ENCODE measurements around the gene SLC26A6. TPM values are rescaled to one million over a fixed set of nuclear protein-coding genes. Genes with fewer than 3 reads are reported as not detected.

Gene SLC26A6
- total and polyA plus RNA-seq, 2 of the 13 experiments (the other 11 are each of a cell fraction or from before 2014, with no cell fraction given) = 40.7 to 184 TPM

DNA sequence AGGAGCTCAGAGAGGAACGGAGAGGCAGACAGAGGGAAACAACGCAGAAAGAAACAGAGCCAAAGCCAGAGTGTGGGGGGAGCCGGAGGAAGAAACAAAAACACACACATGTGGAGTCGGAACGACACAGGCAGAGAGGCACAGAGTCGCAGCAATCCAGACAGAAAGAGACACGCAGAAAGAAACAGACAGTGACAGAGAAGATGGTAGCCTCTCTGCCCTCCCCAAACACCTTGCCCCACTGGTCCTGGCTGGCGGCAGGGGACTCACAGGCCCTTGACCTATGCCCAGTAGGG lies 48.7 kb upstream of the SLC26A6 start (continued):
- TF ChIP-seq ASH2L (IDR thresholded peaks at IDR 0.05; ENCODE audit: insufficient read length, low read depth, low read length) = no peak
- TF ChIP-seq ZNF383 (CRISPR knock-in tag; IDR thresholded peaks at IDR 0.05; ENCODE audit: borderline replicate concordance) = no peak
- TF ChIP-seq, protein P1, sequence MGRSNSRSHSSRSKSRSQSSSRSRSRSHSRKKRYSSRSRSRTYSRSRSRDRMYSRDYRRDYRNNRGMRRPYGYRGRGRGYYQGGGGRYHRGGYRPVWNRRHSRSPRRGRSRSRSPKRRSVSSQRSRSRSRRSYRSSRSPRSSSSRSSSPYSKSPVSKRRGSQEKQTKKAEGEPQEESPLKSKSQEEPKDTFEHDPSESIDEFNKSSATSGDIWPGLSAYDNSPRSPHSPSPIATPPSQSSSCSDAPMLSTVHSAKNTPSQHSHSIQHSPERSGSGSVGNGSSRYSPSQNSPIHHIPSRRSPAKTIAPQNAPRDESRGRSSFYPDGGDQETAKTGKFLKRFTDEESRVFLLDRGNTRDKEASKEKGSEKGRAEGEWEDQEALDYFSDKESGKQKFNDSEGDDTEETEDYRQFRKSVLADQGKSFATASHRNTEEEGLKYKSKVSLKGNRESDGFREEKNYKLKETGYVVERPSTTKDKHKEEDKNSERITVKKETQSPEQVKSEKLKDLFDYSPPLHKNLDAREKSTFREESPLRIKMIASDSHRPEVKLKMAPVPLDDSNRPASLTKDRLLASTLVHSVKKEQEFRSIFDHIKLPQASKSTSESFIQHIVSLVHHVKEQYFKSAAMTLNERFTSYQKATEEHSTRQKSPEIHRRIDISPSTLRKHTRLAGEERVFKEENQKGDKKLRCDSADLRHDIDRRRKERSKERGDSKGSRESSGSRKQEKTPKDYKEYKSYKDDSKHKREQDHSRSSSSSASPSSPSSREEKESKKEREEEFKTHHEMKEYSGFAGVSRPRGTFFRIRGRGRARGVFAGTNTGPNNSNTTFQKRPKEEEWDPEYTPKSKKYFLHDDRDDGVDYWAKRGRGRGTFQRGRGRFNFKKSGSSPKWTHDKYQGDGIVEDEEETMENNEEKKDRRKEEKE (IDR thresholded peaks at IDR 0.05) = no peak
- TF ChIP-seq ZNF878 (CRISPR knock-in tag; IDR thresholded peaks at IDR 0.05) = no peak
- no peak for TF ChIP-seq TBX3 (IDR thresholded peaks at IDR 0.05; ENCODE audit: borderline replicate concordance)

DNA sequence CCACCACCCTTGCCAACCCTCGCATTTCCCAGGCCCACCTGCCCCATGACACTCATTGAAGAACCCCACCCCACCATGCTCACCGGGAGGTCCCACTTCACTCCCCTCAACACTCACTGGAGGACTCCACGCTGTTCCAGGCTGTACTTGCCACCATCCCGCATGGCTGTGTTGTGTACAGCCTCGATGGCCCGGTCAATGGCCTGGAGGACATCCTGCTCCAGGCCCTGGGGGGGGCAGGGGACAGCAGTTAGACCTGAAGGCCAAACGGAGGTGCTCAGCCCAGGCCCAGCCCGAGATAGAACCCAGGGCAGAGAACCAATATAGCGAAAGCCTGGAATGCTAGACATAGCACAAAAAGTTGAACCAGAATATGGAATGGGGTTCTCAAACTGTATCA lies 47.5 kb upstream of the SLC26A6 start:
- ATAC-seq = no peak
- in situ Hi-C loops (cut with HindIII; ENCODE audit: extremely low pct_ligation_motif_present, low pct_unique_long_range_greater_than_20kb) = no loop called here
- ChIA-PET POLR2A (interaction anchor here (0.7 kb wide), 1 partner anchor 34 kb away, joined by 3 read pairs; the partner anchor contains the start of gene IP6K2), CTCF (ENCODE audit: low intra/inter-chr PET ratio, low total read pairs) (no interaction called here)
- Histone ChIP-seq H3K4me2 (ENCODE audit: low read depth, low read length) (no peak overlapping the region), H3K9me3 (ENCODE audit: low read length) (no peaks in the 10 kb centered on the region), H2AFZ (ENCODE audit: low read length) (no peak overlapping the region), H3K4me1 (ENCODE audit: insufficient read depth, low read length) (peaks cover 26% of the 10 kb centered on the region), H4K20me1 (ENCODE audit: insufficient read depth, low read length) (0 out of 2 replicates have a peak, but pooled peaks cover 4% of the 10 kb centered on the region), H3K4me3 (replicated peaks in 1 of 3; ENCODE audit: insufficient read depth in 1 of 3, low read depth in 2 of 3, low read length in 3 of 3) (no peak overlapping the region), H3K9ac (ENCODE audit: insufficient read depth, low read depth, low read length) (no peak overlapping the region), H3K27me3 (ENCODE audit: control insufficient read depth in 1 of 2, insufficient read depth in 2 of 2, low read length in 2 of 2) (no peaks in the 10 kb centered on the region; a peak in 2 of 5 replicates), H3K27ac (ENCODE audit: extremely low read length, insufficient read depth, low read length) (no peak overlapping the region), H3K36me3 (replicated peaks in 1 of 2; ENCODE audit: control insufficient read depth in 1 of 2, insufficient read depth in 2 of 2, low read length in 2 of 2) (peaks cover 34 to 63% of the 10 kb centered on the region in 2 experiments), H3K79me2 (ENCODE audit: insufficient read depth, low read length) (peaks cover 25% of the 10 kb centered on the region)
- TF ChIP-seq PAX8 (CRISPR knock-in tag; IDR thresholded peaks at IDR 0.05; ENCODE audit: borderline replicate concordance) (no peak), ZSCAN12 (CRISPR knock-in tag; IDR thresholded peaks at IDR 0.05) (no peak), PCBP1 (IDR thresholded peaks at IDR 0.05; ENCODE audit: borderline replicate concordance, low read depth, low read length) (no peak), SNAI1 (CRISPR knock-in tag; IDR thresholded peaks at IDR 0.05; ENCODE audit: borderline replicate concordance) (no peak)
- TF ChIP-seq, protein P2, sequence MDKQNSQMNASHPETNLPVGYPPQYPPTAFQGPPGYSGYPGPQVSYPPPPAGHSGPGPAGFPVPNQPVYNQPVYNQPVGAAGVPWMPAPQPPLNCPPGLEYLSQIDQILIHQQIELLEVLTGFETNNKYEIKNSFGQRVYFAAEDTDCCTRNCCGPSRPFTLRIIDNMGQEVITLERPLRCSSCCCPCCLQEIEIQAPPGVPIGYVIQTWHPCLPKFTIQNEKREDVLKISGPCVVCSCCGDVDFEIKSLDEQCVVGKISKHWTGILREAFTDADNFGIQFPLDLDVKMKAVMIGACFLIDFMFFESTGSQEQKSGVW (CRISPR knock-in tag; IDR thresholded peaks at IDR 0.05; ENCODE audit: borderline replicate concordance) = no peak
- TF ChIP-seq, protein P3, sequence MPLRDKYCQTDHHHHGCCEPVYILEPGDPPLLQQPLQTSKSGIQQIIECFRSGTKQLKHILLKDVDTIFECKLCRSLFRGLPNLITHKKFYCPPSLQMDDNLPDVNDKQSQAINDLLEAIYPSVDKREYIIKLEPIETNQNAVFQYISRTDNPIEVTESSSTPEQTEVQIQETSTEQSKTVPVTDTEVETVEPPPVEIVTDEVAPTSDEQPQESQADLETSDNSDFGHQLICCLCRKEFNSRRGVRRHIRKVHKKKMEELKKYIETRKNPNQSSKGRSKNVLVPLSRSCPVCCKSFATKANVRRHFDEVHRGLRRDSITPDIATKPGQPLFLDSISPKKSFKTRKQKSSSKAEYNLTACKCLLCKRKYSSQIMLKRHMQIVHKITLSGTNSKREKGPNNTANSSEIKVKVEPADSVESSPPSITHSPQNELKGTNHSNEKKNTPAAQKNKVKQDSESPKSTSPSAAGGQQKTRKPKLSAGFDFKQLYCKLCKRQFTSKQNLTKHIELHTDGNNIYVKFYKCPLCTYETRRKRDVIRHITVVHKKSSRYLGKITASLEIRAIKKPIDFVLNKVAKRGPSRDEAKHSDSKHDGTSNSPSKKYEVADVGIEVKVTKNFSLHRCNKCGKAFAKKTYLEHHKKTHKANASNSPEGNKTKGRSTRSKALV (CRISPR knock-in tag; IDR thresholded peaks at IDR 0.05) = no peak
- 98% methylated on average over 9 of the region's 9 CpGs for WGBS (ENCODE audit: low lambda C conversion rate)
- no peak for DNase-seq (ENCODE audit: low spot score)
- intact Hi-C loops (cut with micrococcal nuclease; ENCODE audit: unreplicated experiment) = no loop called here
- BruUV-seq (replicated peaks) = no TSS peak
- FAIRE-seq = no peak

All from HepG2 (cell line).